ENCODE data around the gene UTS2R. TPM values are rescaled to one million over a fixed set of nuclear protein-coding genes. Genes with fewer than 3 reads are reported as not detected.
"Not testable (repeated sequence)": the region's sequence is repeated elsewhere in the genome, so short reads cannot be mapped to it uniquely, and the experiment has no call there.

Gene UTS2R
- total RNA-seq, 1 experiment from 2014 or later: not detected

DNA sequence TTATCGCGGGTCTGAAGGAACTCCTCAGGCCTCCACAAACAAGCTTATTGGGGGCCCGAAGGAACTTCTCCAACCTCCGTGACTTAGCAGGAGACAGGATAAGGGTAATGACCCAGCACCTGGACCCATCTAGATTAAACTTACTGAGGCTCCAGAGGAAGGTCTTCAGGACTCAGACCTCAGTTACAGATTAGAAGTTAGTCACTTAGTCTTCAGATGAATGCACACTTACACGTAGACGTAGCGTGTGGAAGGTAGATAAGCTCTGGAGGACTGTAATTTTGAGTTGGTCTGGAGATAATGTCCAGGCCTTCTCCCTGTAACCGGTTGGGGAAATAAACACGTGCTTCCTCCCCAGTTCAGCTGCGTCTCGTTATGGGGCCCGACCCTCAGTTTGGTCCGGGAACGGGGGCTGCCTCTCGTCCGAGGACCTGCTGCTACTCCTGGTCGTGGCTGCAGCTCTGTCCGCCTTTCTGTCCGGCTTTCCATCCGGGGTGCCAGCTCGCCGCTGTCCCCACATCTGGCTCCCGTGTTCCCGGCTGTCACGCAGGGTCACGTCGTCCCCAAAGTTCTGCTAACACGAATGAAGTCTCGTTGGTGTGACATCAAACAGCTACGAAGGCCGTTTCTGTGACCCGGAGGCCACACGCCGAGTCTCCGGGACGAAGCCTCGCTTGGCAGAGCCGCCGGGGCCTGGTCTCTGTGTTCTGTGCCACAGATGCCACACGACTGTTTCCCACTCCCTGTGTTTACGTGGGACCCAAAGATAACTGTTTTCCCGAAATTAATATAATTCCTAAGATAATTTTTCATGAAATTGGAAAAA, 26.2 kb upstream of the UTS2R start:
- ChIA-PET POLR2A (interaction anchor here (0.6 to 0.8 kb wide), 2 partner anchors 49 to 427 kb away, joined by 3 to 4 read pairs; no protein-coding TSS in a partner anchor), CTCF (interaction anchor here (0.7 to 1.0 kb wide), 2 partner anchors 69 to 1976 kb away, joined by 3 to 4 read pairs; no protein-coding TSS in a partner anchor)
- H3K4me3 Mint-ChIP-seq (ENCODE audit: unreplicated experiment): no peak overlapping the region
- DNase-seq (ENCODE audit: unreplicated experiment): no peak
- BruUV-seq (replicated peaks): no TSS peak
- TF ChIP-seq, protein P1, sequence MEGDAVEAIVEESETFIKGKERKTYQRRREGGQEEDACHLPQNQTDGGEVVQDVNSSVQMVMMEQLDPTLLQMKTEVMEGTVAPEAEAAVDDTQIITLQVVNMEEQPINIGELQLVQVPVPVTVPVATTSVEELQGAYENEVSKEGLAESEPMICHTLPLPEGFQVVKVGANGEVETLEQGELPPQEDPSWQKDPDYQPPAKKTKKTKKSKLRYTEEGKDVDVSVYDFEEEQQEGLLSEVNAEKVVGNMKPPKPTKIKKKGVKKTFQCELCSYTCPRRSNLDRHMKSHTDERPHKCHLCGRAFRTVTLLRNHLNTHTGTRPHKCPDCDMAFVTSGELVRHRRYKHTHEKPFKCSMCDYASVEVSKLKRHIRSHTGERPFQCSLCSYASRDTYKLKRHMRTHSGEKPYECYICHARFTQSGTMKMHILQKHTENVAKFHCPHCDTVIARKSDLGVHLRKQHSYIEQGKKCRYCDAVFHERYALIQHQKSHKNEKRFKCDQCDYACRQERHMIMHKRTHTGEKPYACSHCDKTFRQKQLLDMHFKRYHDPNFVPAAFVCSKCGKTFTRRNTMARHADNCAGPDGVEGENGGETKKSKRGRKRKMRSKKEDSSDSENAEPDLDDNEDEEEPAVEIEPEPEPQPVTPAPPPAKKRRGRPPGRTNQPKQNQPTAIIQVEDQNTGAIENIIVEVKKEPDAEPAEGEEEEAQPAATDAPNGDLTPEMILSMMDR (IDR thresholded peaks at IDR 0.05; ENCODE audit: unreplicated experiment): no peak
- no peaks in the 10 kb centered on the region for H3K36me3 Mint-ChIP-seq (ENCODE audit: insufficient read depth, unreplicated experiment)
- intact Hi-C loops (cut with micrococcal nuclease): no loop called here
- H3K4me1 Mint-ChIP-seq (ENCODE audit: insufficient read depth, unreplicated experiment): peaks cover 6% of the 10 kb centered on the region
- H3K27me3 Mint-ChIP-seq (ENCODE audit: insufficient read depth, unreplicated experiment): peaks cover 11% of the 10 kb centered on the region
- H3K27ac Mint-ChIP-seq (ENCODE audit: low read depth, unreplicated experiment): no peak overlapping the region
- no peaks in the 10 kb centered on the region for H3K9me3 Mint-ChIP-seq (ENCODE audit: unreplicated experiment)

- no TSS peak for BruUV-seq (replicated peaks)
- POLR2A ChIA-PET: interaction anchor here (0.6 kb wide), 1 partner anchor 73 kb away, joined by 3 read pairs; the partner anchor contains the start of gene CSNK1D
- Mint-ChIP-seq H3K27me3 (ENCODE audit: insufficient read depth, unreplicated experiment) (peaks cover 11% of the 10 kb centered on the region), H3K36me3 (ENCODE audit: insufficient read depth, unreplicated experiment) (no peaks in the 10 kb centered on the region), H3K27ac (ENCODE audit: low read depth, unreplicated experiment) (no peak overlapping the region), H3K4me1 (ENCODE audit: insufficient read depth, unreplicated experiment) (peaks cover 6% of the 10 kb centered on the region), H3K9me3 (ENCODE audit: unreplicated experiment) (no peaks in the 10 kb centered on the region), H3K4me3 (ENCODE audit: unreplicated experiment) (no peak overlapping the region)
- no peak for DNase-seq (ENCODE audit: unreplicated experiment)
- TF ChIP-seq, protein P1 (IDR thresholded peaks at IDR 0.05; ENCODE audit: unreplicated experiment): no peak
- intact Hi-C loops (cut with micrococcal nuclease): no loop called here
- CTCF ChIA-PET: interaction anchor here (0.7 kb wide), 1 partner anchor 1978 kb away, joined by 3 read pairs; no protein-coding TSS in a partner anchor
Observed at GRCh38 chr17:82346342-82347300, 24.9 kb upstream of the UTS2R start.

DNA sequence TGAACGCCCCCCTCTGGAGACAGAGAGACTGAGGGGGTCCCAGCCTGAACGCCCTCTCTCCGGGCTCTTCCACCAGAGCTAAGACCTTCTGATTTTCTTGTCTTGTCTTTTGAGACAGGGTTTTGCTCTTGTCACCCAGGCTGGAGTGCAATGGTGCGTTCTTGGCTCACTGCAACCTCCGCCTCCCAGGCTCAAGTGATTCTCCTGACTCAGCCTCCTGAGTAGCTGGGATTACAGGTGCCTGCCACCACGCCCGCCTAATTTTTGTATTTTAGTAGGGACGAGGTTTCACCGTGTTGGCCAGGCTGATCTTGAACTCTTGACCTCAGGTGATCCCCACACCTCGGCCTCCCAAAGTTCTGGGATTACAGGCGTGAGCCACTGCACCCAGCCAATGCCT, 23.6 kb upstream of the UTS2R start:
- DNase-seq (ENCODE audit: unreplicated experiment): not testable (repeated sequence)

DNA sequence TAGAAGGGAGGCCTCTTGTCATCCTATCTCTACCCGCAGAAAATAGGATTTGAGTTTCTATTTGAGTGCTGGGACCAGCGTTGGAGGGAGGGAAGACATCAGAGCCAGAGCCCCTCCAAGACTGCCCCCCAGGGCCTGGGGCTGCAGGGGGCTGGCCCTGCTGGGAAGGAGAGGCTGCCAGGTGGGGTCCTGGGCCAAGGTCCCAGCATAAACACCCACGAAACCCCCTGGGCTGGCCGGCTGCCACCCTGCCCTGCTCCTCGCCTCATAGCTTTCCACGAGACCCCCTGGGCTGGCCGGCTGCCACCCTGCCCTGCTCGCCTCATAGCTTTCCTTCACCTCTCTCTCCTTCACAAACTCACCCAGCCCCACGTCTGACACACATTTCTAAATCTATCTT, 23.1 kb upstream of the UTS2R start:
- Mint-ChIP-seq H3K4me1 (ENCODE audit: insufficient read depth, unreplicated experiment) (peaks cover 6% of the 10 kb centered on the region), H3K36me3 (ENCODE audit: insufficient read depth, unreplicated experiment) (no peaks in the 10 kb centered on the region), H3K27me3 (ENCODE audit: insufficient read depth, unreplicated experiment) (peaks cover 11% of the 10 kb centered on the region), H3K4me3 (ENCODE audit: unreplicated experiment) (no peak overlapping the region), H3K9me3 (ENCODE audit: unreplicated experiment) (no peaks in the 10 kb centered on the region), H3K27ac (ENCODE audit: low read depth, unreplicated experiment) (no peak overlapping the region)
- ChIA-PET POLR2A (interaction anchor here (0.6 kb wide), 1 partner anchor 20 kb away, joined by 3 read pairs; no protein-coding TSS in a partner anchor), CTCF (interaction anchor here (0.6 kb wide), 1 partner anchor 63 kb away, joined by 3 read pairs; no protein-coding TSS in a partner anchor)
- intact Hi-C loops (cut with micrococcal nuclease): no loop called here
- no TSS peak for BruUV-seq (replicated peaks)
- TF ChIP-seq, protein P1 (IDR thresholded peaks at IDR 0.05; ENCODE audit: unreplicated experiment): no peak
- no peak for DNase-seq (ENCODE audit: unreplicated experiment)

More for the DNA sequence above, 23.6 kb upstream of the UTS2R start:
- H3K4me1 Mint-ChIP-seq (ENCODE audit: insufficient read depth, unreplicated experiment); H3K36me3 Mint-ChIP-seq (ENCODE audit: insufficient read depth, unreplicated experiment); H3K27ac Mint-ChIP-seq (ENCODE audit: low read depth, unreplicated experiment); H3K9me3 Mint-ChIP-seq (ENCODE audit: unreplicated experiment); CTCF ChIA-PET; H3K4me3 Mint-ChIP-seq (ENCODE audit: unreplicated experiment); intact Hi-C loops (cut with micrococcal nuclease); BruUV-seq (replicated peaks): not testable (repeated sequence)
- POLR2A ChIA-PET: interaction anchor here (0.6 kb wide), 1 partner anchor 9 kb away, joined by 3 read pairs; no protein-coding TSS in a partner anchor
- peaks cover 11% of the 10 kb centered on the region for H3K27me3 Mint-ChIP-seq (ENCODE audit: insufficient read depth, unreplicated experiment)
